AG09309 (cell line): ENCODE results near the gene EFNA5.

ENCODE experiments used
- DNase-seq: peaks from one replicate; pipeline ENCODE4 v3.0.0-alpha.2; 2010; ENCODE audit warnings: low read depth
- H3K4me3 ChIP-seq: 2 replicates; pipeline ENCODE4 v1.5.1; 2011; ENCODE audit warnings: mild to moderate bottlenecking, low read depth, low read length, moderate library complexity; ENCODE audit not compliant: control insufficient read depth
- TF ChIP-seq, protein P1 (sequence below): IDR thresholded peaks from 2 replicates; pipeline ENCODE4 v1.5.1; 2011; ENCODE audit warnings: mild to moderate bottlenecking, low read depth, low read length, inconsistent platforms; ENCODE audit not compliant: insufficient read depth, control insufficient read depth; ENCODE audit errors: missing control alignments

Gene EFNA5

DNA sequence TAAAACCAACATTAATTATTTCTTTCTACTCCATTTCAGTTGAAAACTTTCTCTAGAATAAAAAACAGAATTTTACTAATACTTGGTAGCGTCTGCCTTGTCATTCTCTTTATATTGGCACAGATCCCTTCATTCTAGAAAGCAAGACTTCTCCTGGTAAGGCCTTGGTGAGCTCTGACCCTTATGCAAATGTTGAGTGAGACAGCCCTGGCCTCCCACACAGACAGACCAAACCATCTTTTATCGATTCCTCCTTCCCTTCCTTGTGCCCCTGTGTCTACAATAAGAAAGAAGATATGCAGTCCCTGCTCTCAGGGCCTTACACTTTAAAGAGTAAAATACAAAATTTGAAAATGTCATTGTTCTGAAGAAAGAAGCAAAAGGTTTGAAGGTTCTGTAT lies 262.2 kb downstream of the EFNA5 start:
- DNase-seq = no peak
- TF ChIP-seq, protein P1, sequence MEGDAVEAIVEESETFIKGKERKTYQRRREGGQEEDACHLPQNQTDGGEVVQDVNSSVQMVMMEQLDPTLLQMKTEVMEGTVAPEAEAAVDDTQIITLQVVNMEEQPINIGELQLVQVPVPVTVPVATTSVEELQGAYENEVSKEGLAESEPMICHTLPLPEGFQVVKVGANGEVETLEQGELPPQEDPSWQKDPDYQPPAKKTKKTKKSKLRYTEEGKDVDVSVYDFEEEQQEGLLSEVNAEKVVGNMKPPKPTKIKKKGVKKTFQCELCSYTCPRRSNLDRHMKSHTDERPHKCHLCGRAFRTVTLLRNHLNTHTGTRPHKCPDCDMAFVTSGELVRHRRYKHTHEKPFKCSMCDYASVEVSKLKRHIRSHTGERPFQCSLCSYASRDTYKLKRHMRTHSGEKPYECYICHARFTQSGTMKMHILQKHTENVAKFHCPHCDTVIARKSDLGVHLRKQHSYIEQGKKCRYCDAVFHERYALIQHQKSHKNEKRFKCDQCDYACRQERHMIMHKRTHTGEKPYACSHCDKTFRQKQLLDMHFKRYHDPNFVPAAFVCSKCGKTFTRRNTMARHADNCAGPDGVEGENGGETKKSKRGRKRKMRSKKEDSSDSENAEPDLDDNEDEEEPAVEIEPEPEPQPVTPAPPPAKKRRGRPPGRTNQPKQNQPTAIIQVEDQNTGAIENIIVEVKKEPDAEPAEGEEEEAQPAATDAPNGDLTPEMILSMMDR = no peak
- H3K4me3 ChIP-seq = no peak overlapping the region

DNA sequence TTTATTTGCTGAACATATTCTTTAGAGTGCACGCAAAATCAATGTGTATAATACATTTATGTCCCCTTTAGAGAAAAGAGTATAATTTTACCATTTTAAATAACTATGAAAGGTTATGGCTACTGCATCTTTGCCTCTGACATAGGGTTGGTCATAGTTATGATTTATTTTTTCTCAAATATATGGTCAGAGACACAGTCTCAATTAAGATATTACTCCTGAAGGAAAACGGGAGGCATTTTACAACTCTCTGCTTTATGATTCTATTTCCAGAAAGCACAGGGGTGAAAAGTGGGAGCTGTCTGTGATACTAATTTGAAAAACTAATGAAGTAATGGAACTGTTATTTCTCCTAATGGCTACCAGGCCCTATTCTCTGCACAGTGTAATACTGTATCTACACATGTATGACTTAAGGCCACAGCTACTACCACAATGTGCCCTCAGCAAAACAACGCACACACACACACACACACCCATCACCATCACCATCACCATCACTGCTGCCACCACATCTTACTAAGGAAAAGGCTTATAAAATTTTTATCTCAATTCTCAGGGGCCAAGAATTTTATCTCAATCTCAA lies 262.9 kb downstream of the EFNA5 start:
- no peak overlapping the region for H3K4me3 ChIP-seq
- DNase-seq = no peak
- TF ChIP-seq, protein P1 = no peak

DNA sequence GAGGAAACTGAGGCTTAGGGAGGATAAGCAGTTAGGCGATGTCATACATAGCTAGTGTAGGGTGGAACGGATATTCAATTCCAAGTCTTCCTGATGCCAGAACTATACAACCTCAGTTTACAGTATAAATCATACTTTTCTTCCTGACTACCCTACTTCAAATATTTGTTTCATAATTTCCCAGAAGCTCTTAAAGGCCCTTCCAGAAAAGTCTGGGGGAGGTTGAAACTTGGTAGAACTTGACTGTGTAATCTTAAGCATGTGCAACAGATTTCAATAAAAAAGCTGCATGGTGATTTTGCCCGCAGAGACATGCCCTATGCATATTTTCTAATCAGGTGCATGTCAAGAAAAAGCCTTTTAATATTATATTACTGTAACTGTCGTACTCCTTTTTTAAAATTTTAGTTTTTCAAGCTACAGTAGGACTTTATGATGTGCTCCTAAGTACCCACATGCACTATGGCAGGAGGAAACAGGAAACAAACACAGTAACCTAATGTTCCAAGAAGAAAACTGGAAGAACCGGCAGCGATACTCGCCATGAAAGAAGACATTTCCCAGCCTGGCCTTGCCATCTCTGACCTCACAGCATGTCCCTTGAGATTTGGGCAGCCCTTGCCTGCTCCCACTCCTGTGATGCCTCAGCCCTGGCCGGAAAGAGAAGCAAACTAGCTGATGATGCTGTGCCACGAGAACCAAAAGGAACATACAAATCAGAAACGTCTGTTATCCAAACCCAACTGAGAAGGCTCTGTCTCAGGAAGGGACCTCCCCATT lies 266.0 kb downstream of the EFNA5 start:
- no peak for DNase-seq
- TF ChIP-seq, protein P1 = no peak
- no peak overlapping the region for H3K4me3 ChIP-seq

DNA sequence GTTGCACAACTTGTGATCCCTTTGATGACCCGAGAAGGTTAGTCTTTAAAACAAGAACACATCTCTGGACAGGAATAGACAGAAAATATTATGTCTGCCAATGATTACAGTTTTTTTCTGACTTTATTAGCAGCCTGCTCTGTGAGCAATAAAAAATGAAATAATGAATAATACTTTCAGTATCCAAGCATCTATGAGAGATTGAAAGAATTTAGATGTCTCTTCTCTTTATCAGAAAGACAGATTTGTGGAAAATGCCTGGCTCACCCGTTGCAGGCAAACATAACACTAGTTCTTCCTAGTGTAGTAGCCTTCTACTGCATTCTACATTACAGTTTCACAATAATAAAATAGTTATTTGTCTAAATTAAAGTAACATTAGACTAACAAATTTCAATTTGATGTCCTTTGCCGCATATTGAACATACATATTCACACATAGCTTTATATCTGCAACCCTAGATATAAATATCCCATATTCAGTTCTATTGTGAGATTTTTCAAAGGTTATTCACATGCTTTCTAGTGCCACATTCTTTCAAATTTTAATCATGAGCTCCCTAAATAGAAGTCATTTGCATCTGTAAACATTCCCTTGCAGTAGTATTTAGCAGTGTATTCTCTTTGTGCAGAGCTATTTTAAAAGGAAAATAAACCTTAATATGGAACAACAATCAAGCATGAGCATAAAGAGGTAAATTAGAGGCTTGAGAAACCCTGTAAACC lies 267.3 kb downstream of the EFNA5 start:
- TF ChIP-seq, protein P1 = no peak
- DNase-seq = no peak
- H3K4me3 ChIP-seq = no peak overlapping the region

DNA sequence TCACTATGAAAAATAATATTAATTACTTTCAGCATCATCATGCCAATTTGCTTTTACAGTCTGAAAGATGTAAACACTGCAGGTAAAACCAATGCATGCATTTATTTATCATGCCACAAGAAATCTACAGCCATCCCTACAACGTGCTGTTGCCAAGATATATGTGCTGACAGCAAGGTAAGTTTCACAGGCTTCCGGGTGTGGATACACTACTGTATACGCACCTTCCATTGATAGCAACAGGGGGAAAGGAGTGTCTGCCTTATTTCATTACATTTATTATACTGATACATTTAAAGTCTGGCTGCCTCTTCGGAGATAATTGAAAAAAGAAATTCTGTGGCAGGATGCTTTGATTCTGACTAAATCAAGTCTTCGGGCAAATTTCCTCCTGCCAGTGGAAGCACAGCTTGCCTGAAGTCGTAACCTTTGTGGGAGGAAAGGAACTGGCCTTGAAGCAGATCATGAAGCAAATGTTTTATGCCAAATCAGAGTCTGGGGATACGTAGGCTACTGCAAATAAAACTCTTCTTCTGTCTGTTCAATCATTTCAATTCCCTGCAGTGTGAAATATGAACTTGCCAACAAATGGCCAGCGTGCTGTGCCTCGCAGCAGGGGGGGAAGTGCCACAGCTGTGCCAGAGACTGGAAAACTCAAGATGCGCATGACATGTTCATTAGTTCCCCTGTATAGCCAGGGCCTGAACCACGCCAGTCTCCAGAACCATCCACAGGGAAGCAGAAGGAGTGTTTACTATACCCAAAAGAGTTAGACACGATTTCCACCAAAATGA lies 268.1 kb downstream of the EFNA5 start:
- no peak for DNase-seq
- TF ChIP-seq, protein P1 = no peak
- no peak overlapping the region for H3K4me3 ChIP-seq

DNA sequence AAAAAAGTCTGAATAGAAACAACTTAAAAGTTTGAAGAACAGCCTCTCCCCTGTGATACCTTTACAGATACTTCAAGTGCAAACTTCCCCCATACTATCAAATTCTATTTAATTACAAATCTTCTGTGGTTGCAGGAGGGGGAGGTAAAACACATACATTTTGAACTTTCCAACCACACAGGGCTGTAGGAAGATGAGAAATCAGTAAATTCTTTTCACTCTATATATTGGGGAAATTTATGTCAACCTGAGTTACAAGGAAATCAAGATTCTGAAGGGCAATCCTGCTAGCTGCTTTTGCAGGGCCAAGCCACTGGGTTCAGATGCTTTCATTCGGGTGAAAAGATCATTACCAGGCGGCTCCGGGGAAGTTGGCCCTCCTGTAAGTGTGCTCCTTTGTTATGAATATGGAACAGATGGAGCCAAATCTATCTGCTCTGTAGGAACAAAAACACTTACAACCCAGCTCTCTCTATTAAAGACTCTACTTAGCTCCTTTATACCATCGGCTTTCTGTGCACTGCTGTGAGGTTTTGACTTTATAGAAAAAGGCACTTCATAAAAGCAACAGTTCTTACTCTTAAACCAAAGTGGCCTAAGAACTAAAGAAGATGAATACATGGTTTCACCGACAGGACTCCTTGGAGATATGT lies 269.1 kb downstream of the EFNA5 start:
- no peak overlapping the region for H3K4me3 ChIP-seq
- no peak for DNase-seq
- TF ChIP-seq, protein P1 = no peak
